Peyer's patch (tissue), 4 donors: ENCODE measurements around the gene FCF1. TPM values are rescaled to one million over a fixed set of nuclear protein-coding genes. Genes with fewer than 3 reads are reported as not detected.

ENCODE experiments used
- DNase-seq, 3 donors: peaks; one replicate each; pipeline ENCODE4 v3.0.0-alpha.2; 2017 to 2019
- H3K27ac ChIP-seq, 4 donors: fragments of 200-600 bp; sonication (generic); one replicate each; pipeline ENCODE4 v1.5.1; 2016 to 2019
- H3K27me3 ChIP-seq, 2 donors: fragments of 200-600 bp; sonication (generic); one replicate each; pipeline ENCODE4 v1.5.1; 2019
- H3K36me3 ChIP-seq, 3 donors: fragments of 200-600 bp; sonication (generic); one replicate each; pipeline ENCODE4 v1.5.1; 2016 to 2019
- H3K4me1 ChIP-seq, 4 donors: fragments of 200-600 bp; sonication (generic); one replicate each; pipeline ENCODE4 v1.5.1; 2016 to 2019
- H3K4me3 ChIP-seq, 4 donors: fragments of 200-600 bp; sonication (generic); 1 replicate in 3 of 4; 2 replicates in 1 of 4; pipeline ENCODE4 v1.5.1; 2016 to 2019; ENCODE audit warnings: mild to moderate bottlenecking in 1 of 4
- H3K9me3 ChIP-seq, 4 donors: fragments of 200-600 bp; sonication (generic); one replicate each; pipeline ENCODE4 v1.5.1; 2016 to 2019; ENCODE audit warnings: mild to moderate bottlenecking in 1 of 4
- POLR2A ChIP-seq, 2 donors: fragments of 450-650 bp; IDR thresholded peaks; one replicate each; pipeline ENCODE4 v1.5.1; 2017; ENCODE audit warnings: antibody characterized with exemption in 2 of 2, mild to moderate bottlenecking in 2 of 2, moderate library complexity in 2 of 2
- total RNA-seq, 4 donors: library from RNA; depleted of rRNA; stranded (reverse); fragments of >200 nt; gene quantifications; one replicate each; pipeline ENCODE4 v1.1.0, GENCODE V29; 2016
- TF ChIP-seq, protein P1 (sequence below), 6 experiments: fragments of 450-650 bp in 4 of 6; fragments of 200-600 bp in 2 of 6; sonication (generic) in 1 of 6; IDR thresholded peaks; one replicate each; pipeline ENCODE4 v1.5.1; 2017 to 2019; ENCODE audit warnings: antibody characterized with exemption in 6 of 6, mild to moderate bottlenecking in 3 of 6, moderate library complexity in 1 of 6

Gene FCF1
- total RNA-seq, 4 donors from 2014 or later: 7.5 to 31.4 (median 13.3) TPM

DNA sequence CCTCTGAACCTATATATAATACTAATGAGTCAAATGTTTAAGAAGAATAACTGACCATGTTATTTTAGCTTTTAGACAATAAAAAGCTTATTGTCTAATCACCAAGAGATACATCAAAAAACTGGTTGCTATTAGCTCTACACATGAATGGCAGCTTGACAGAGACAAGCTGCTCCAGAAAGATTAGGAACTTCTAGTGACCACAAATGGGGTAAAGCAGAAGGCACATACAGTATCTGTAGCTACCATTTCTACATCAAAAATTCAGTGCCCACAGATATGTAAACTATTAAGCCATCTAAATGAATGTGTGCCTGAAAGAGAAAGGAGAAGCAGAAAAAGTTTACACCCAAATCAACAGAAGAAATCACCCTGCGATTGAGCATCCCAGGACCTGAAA lies 2.5 kb upstream of the FCF1 start:
- no peak for DNase-seq
- H3K4me3 ChIP-seq: no peak overlapping the region
- H3K36me3 ChIP-seq: peaks cover 0 to 1% (median 0%) of the 10 kb centered on the region in 3 donors
- no peak overlapping the region for H3K27ac ChIP-seq
- TF ChIP-seq, protein P1, sequence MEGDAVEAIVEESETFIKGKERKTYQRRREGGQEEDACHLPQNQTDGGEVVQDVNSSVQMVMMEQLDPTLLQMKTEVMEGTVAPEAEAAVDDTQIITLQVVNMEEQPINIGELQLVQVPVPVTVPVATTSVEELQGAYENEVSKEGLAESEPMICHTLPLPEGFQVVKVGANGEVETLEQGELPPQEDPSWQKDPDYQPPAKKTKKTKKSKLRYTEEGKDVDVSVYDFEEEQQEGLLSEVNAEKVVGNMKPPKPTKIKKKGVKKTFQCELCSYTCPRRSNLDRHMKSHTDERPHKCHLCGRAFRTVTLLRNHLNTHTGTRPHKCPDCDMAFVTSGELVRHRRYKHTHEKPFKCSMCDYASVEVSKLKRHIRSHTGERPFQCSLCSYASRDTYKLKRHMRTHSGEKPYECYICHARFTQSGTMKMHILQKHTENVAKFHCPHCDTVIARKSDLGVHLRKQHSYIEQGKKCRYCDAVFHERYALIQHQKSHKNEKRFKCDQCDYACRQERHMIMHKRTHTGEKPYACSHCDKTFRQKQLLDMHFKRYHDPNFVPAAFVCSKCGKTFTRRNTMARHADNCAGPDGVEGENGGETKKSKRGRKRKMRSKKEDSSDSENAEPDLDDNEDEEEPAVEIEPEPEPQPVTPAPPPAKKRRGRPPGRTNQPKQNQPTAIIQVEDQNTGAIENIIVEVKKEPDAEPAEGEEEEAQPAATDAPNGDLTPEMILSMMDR (IDR thresholded peaks at IDR 0.05): no peak
- TF ChIP-seq POLR2A (IDR thresholded peaks at IDR 0.05): no peak
- no peaks in the 10 kb centered on the region for H3K9me3 ChIP-seq
- H3K4me1 ChIP-seq: peaks cover 0 to 29% (median 0%) of the 10 kb centered on the region in 4 donors
- no peaks in the 10 kb centered on the region for H3K27me3 ChIP-seq

DNA sequence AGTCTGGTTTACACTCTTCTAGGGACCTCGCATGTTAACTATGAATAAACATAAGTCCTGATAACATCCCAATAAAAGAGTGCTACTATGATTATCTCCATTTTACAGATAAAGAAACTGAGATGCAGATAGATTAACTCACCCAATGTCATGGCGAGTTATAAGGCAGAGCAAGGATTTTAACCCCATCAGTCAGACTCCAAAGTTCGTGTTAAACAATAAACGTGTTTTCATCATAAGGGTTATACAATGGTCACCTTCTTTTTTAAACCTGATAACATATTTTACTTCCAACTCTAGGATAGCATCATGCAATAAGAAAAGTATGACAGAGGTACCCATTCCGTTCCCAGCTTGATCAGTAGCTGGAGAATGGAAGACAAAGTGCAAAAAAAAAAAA lies 1.3 kb upstream of the FCF1 start:
- Histone ChIP-seq H3K9me3 (no peaks in the 10 kb centered on the region), H3K27me3 (no peaks in the 10 kb centered on the region), H3K36me3 (peaks cover 0 to 13% (median 0%) of the 10 kb centered on the region in 3 donors), H3K27ac (no peak overlapping the region), H3K4me3 (peak overlapping the region in 1 of 4 donors; percentile 77), H3K4me1 (peaks cover 0 to 29% (median 0%) of the 10 kb centered on the region in 4 donors)
- TF ChIP-seq, protein P1 (IDR thresholded peaks at IDR 0.05): no peak
- no peak for TF ChIP-seq POLR2A (IDR thresholded peaks at IDR 0.05)
- DNase-seq: no peak

DNA sequence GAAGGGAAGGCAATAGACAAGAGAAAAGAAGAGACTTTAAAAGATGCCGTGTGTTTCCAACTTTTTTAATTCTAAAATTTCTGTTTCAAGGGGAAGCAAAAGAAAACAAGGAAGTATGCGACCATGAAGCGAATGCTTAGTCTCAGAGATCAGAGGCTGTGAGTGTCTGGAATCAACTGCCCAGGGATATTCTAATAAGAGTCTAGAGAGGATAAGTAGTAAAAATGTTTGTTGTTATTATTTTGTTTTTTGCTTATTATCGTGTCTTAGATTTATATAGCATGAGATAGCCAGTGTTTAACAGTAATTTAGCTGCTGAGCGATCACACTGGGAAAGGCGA lies 421 bp downstream of the FCF1 start:
- TF ChIP-seq, protein P1 (IDR thresholded peaks at IDR 0.05): peak in 1 of 6 experiments; percentile 8
- no peak for TF ChIP-seq POLR2A (IDR thresholded peaks at IDR 0.05)
- Histone ChIP-seq H3K4me1 (peaks cover 0 to 29% (median 0%) of the 10 kb centered on the region in 4 donors), H3K27ac (peak overlapping the region in 3 of 4 donors; percentile 78 to 85 (median 79)), H3K36me3 (peaks cover 0 to 29% (median 0%) of the 10 kb centered on the region in 3 donors), H3K27me3 (no peaks in the 10 kb centered on the region), H3K9me3 (no peaks in the 10 kb centered on the region), H3K4me3 (peak overlapping the region; percentile 66 to 90 (median 78))
- no peak for DNase-seq

DNA sequence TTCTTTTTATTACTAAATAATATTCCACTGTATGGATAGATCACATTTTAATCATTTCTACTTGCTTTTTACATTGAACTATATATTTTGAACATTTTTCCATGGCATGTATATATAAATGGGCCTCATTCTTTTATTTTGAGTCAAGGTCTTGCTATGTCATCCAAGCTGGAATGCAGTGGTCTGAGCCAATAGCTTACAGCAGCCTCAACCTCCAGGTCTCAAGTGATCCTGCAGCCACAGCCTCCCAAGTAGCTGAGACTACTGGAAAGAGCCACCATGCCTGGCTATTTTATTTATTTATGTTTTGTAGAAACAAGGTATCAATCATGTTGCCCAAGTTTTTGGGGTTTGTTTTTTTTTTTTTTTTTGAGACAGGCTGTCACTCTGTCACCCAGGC lies 7.6 kb downstream of the FCF1 start:
- Histone ChIP-seq H3K36me3 (peaks cover 0 to 71% (median 0%) of the 10 kb centered on the region in 3 donors), H3K27ac (no peak overlapping the region), H3K4me3 (no peak overlapping the region), H3K4me1 (no peaks in the 10 kb centered on the region), H3K27me3 (no peaks in the 10 kb centered on the region), H3K9me3 (no peaks in the 10 kb centered on the region)
- TF ChIP-seq POLR2A (IDR thresholded peaks at IDR 0.05): no peak
- TF ChIP-seq, protein P1 (IDR thresholded peaks at IDR 0.05): no peak
- no peak for DNase-seq

DNA sequence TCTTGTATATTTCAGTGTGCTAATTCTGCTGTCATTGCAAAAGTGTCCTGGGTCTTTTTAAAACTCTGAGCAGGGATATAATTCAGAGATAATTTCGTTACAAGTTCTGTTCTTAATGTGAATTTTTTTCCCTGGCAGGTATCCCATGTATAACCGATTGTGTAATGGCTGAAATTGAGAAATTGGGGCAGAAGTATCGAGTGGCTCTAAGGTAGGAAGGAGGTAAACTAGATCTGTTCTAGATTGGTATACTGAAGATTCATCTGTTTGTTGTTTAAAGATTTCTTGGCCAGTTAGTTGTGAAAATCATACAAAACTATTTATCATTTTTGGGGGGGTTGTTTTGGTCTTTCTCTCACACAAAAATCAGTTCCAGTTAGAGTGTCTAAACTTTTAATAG lies 10.2 kb downstream of the FCF1 start:
- Histone ChIP-seq H3K27ac (no peak overlapping the region), H3K27me3 (no peaks in the 10 kb centered on the region), H3K4me3 (no peak overlapping the region), H3K36me3 (peaks cover 0 to 54% (median 0%) of the 10 kb centered on the region in 3 donors), H3K9me3 (no peaks in the 10 kb centered on the region), H3K4me1 (no peaks in the 10 kb centered on the region)
- DNase-seq: no peak
- no peak for TF ChIP-seq POLR2A (IDR thresholded peaks at IDR 0.05)
- TF ChIP-seq, protein P1 (IDR thresholded peaks at IDR 0.05): no peak

DNA sequence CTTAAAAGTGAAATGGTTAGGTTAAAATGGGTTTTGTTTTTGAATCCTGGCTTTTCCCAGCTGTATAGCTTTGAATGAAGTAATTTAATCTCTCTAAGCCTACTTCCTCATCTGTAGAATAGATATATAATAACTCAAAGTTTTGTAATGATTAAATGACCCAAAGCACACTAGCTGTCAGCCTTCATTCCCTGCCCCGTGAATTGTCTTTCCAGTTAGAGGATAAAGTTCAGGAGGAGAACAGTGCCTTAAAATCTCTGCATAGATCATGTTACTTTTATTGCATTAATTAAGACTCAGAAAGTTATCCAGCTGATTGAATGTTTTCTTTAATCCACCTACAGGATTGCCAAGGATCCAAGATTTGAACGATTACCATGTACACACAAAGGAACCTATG lies 19.4 kb downstream of the FCF1 start:
- no peak for TF ChIP-seq POLR2A (IDR thresholded peaks at IDR 0.05)
- TF ChIP-seq, protein P1 (IDR thresholded peaks at IDR 0.05): no peak
- DNase-seq: no peak
- Histone ChIP-seq H3K36me3 (peaks cover 0 to 56% (median 0%) of the 10 kb centered on the region in 3 donors), H3K4me1 (peaks cover 0 to 4% (median 0%) of the 10 kb centered on the region in 4 donors), H3K27ac (no peak overlapping the region), H3K4me3 (no peak overlapping the region), H3K27me3 (no peaks in the 10 kb centered on the region), H3K9me3 (no peaks in the 10 kb centered on the region)
